Measurements from ENCODE around the gene IGF2R.

DNA sequence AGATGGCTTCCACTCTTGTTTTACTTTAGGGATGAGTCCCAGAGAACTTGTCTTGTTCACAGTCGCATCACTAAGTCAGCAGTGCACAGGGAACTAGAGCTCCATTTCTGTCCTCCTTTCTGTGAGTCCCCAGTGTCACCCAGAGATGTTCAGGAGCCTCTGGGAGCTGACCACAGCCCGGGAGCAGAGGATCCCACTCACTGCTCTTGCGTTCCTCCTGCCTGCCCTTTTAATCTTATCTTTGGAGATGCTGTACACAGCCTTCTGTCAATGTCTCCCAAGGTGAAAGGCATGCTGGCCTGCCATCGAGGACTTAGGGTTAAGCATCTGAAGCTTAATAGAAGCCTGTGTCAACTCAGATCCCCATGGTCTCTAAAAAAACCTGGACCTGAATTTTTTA, 71.2 kb downstream of the IGF2R start:
- TF ChIP-seq POLR2AphosphoS5 (IDR thresholded peaks at IDR 0.05) (no peak), POLR2A (IDR thresholded peaks at IDR 0.05) (no peak), CTCF (IDR thresholded peaks at IDR 0.05) (no peak)
